Body of pancreas (tissue), 4 donors: ENCODE data around the gene DNPEP. TPM values are rescaled to one million over a fixed set of nuclear protein-coding genes. Genes with fewer than 3 reads are reported as not detected.

Source experiments
- ATAC-seq: fragments of 150-250 bp; one replicate; pipeline ENCODE4 v1.9.1; 2016
- DNase-seq, 4 donors: peaks; one replicate each; pipeline ENCODE4 v3.0.0-alpha.2; 2019
- H3K27ac ChIP-seq, 4 donors: fragments of 200-600 bp; sonication (generic); 1 replicate in 3 of 4; 2 replicates in 1 of 4; pipeline versions ENCODE4 v1.5.1 to v1.6.1; 2016 to 2019; ENCODE audit warnings: mild to moderate bottlenecking in 1 of 4, mixed read lengths in 1 of 4, moderate library complexity in 1 of 4
- H3K27me3 ChIP-seq, 2 donors: fragments of 200-600 bp; sonication (generic); one replicate each; pipeline ENCODE4 v1.6.0; 2016; ENCODE audit warnings: mild to moderate bottlenecking in 1 of 2
- H3K36me3 ChIP-seq, 2 donors: fragments of 200-600 bp; sonication (generic); replicated peaks in 1 of 2; 2 replicates each; pipeline ENCODE4 v1.5.1; 2016; ENCODE audit warnings: low read depth in 2 of 2; ENCODE audit not compliant: insufficient read depth in 1 of 2
- H3K4me1 ChIP-seq: fragments of 200-600 bp; sonication (generic); one replicate; pipeline ENCODE4 v1.6.0; 2016
- H3K4me3 ChIP-seq, 2 donors: fragments of 200-600 bp; sonication (generic); 1 replicate in 1 of 2; 2 replicates in 1 of 2; pipeline ENCODE4 v1.5.1; 2016 to 2019
- H3K9me3 ChIP-seq, 3 donors: fragments of 200-600 bp; sonication (generic); 1 replicate in 2 of 3; 2 replicates in 1 of 3; pipeline ENCODE4 v1.5.1; 2016
- POLR2A ChIP-seq, 3 donors: fragments of 450-650 bp; IDR thresholded peaks; one replicate each; pipeline ENCODE4 v1.6.1; 2016; ENCODE audit warnings: antibody characterized with exemption in 3 of 3, mild to moderate bottlenecking in 2 of 3
- WGBS, 2 donors: methylation state at CpG; one replicate each; pipeline ENCODE4 v1.1.5; 2017; 5-methylcytosine and 5-hydroxymethylcytosine counted together
- intact Hi-C: fragments of 100-400 bp; cut with DNase I; formaldehyde crosslinking; loops from one replicate; pipeline ENCODE4 v1.15.1; 2023
- total RNA-seq, 2 donors: library from RNA; depleted of rRNA; stranded (reverse); fragments of >200 nt; gene quantifications; one replicate each; pipeline ENCODE4 v1.1.0, GENCODE V29; 2016
- TF ChIP-seq, protein P1 (sequence below), 7 experiments: fragments of 450-650 bp in 4 of 7; fragments of 200-600 bp in 3 of 7; sonication (generic) in 3 of 7; IDR thresholded peaks; one replicate each; pipeline ENCODE4 v1.5.1; 2016 to 2019; ENCODE audit warnings: antibody characterized with exemption in 7 of 7

DNPEP gene
- total RNA-seq, 2 donors from 2014 or later = 18.4 to 24.7 TPM

DNA sequence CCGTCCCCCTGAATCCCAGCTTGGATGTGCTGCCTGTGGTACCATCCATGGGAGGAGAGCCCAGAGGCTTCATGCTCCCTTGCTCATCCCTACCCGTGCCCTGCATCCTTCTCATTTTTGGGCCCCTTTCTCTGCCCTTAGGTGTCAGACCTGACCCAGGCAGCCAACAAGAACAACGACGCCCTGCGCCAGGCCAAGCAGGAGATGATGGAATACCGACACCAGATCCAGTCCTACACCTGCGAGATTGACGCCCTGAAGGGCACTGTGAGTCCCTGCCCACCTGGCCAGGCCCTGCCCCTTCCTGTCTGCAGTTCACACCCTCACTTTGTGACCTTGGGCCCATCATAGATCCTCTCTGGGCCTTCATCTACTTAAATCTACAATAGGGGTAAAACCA lies 33.0 kb upstream of the DNPEP start:
- H3K27ac ChIP-seq = no peak overlapping the region
- peaks cover 0 to 12% of the 10 kb centered on the region in 2 donors for H3K27me3 ChIP-seq
- TF ChIP-seq POLR2A (IDR thresholded peaks at IDR 0.05) = no peak
- TF ChIP-seq, protein P1, sequence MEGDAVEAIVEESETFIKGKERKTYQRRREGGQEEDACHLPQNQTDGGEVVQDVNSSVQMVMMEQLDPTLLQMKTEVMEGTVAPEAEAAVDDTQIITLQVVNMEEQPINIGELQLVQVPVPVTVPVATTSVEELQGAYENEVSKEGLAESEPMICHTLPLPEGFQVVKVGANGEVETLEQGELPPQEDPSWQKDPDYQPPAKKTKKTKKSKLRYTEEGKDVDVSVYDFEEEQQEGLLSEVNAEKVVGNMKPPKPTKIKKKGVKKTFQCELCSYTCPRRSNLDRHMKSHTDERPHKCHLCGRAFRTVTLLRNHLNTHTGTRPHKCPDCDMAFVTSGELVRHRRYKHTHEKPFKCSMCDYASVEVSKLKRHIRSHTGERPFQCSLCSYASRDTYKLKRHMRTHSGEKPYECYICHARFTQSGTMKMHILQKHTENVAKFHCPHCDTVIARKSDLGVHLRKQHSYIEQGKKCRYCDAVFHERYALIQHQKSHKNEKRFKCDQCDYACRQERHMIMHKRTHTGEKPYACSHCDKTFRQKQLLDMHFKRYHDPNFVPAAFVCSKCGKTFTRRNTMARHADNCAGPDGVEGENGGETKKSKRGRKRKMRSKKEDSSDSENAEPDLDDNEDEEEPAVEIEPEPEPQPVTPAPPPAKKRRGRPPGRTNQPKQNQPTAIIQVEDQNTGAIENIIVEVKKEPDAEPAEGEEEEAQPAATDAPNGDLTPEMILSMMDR (IDR thresholded peaks at IDR 0.05) = no peak
- intact Hi-C loops = no loop called here
- 63 to 85% methylated on average over 8 of the region's 8 CpGs for WGBS, 2 donors
- no peaks in the 10 kb centered on the region for H3K9me3 ChIP-seq
- H3K36me3 ChIP-seq = no peaks in the 10 kb centered on the region
- H3K4me1 ChIP-seq = peaks cover 10% of the 10 kb centered on the region
- ATAC-seq = no peak
- no peak for DNase-seq
- H3K4me3 ChIP-seq = no peak overlapping the region

DNA sequence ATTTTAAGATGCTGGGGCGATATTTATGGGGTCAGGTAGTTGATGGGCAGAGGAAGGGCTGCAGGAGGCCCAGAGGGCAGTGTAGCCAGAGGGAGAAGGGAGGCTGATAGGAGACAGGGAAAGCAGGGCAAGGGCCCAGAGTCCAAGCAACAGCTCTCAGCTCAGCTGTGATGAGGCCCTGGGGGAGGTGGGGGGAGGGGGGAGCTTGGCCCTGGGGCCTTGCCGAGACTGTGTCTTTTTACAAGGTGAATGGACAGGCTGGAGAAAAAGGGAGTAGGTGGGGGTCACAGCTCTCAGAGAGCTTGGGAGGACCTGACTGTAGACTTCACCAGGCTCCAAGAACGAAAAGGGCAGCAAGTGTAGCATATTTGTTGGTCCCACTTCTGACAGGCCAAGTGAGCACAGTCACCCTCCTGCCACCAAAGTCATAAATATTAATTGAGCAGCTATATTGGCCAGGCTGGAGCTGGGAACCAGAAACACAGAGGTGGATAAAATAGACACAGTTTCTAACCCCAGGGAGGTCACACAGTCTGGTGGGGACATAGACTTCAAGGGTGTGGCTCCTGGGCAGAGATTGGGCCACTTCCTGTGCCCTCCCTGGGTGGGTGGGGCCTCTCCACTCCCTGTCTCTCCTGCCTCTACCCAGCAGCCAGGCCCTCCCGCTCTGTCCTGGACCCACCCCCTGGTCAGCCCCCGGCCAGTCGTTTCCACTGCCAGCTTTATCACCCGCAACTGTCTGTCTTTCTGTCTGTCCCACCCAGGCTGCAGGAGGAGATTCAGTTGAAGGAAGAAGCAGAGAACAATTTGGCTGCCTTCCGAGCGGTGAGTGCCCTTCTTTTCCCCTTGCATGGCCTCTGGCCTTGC lies 31.9 kb upstream of the DNPEP start:
- H3K27ac ChIP-seq = no peak overlapping the region
- intact Hi-C loops = no loop called here
- peaks cover 0 to 12% of the 10 kb centered on the region in 2 donors for H3K27me3 ChIP-seq
- no peaks in the 10 kb centered on the region for H3K9me3 ChIP-seq
- 70 to 89% methylated on average over 8 to 9 of the region's 9 CpGs for WGBS, 2 donors
- no peaks in the 10 kb centered on the region for H3K36me3 ChIP-seq
- DNase-seq (no peak), ATAC-seq (no peak)
- no peak overlapping the region for H3K4me3 ChIP-seq
- peaks cover 10% of the 10 kb centered on the region for H3K4me1 ChIP-seq
- TF ChIP-seq POLR2A (IDR thresholded peaks at IDR 0.05) = no peak
- TF ChIP-seq, protein P1 (IDR thresholded peaks at IDR 0.05) = no peak

DNA sequence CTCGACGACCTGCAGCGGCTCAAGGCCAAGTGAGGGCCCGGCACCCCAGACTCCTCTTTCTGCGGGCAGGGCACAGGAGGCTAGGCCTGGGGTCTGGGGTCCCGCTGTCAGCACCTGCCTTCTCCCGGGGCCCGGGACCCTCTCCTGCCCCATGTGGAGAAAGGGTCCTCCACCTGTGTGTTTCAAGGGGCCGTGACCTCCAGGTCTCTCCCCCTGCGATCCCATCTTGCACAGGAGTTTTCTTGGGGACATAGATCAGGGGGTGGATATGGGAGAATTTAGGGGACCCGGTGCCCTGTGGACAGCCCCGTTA lies 31.3 kb upstream of the DNPEP start:
- intact Hi-C loops = no loop called here
- no peak for DNase-seq

DNA sequence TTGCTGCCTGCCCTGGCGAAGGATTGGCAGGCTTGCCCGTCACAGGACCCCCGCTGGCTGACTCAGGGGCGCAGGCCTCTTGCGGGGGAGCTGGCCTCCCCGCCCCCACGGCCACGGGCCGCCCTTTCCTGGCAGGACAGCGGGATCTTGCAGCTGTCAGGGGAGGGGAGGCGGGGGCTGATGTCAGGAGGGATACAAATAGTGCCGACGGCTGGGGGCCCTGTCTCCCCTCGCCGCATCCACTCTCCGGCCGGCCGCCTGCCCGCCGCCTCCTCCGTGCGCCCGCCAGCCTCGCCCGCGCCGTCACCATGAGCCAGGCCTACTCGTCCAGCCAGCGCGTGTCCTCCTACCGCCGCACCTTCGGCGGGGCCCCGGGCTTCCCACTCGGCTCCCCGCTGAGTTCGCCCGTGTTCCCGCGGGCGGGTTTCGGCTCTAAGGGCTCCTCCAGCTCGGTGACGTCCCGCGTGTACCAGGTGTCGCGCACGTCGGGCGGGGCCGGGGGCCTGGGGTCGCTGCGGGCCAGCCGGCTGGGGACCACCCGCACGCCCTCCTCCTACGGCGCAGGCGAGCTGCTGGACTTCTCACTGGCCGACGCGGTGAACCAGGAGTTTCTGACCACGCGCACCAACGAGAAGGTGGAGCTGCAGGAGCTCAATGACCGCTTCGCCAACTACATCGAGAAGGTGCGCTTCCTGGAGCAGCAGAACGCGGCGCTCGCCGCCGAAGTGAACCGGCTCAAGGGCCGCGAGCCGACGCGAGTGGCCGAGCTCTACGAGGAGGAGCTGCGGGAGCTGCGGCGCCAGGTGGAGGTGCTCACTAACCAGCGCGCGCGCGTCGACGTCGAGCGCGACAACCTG lies 30.7 kb upstream of the DNPEP start, which contains the start of gene DES:
DES (plus strand) TSS at position 223 of the 857 bp plus-strand sequence; CDS start at position 309, 86 bp downstream.
- peak in 1 of 4 donors; percentile 18 for DNase-seq
- Histone ChIP-seq H3K4me1 (peaks cover 10% of the 10 kb centered on the region), H3K4me3 (no peak within 1 kb of the TSS), H3K27ac (no peak within 1 kb of the TSS), H3K27me3 (peaks cover 0 to 12% of the 10 kb centered on the region in 2 donors), H3K9me3 (no peaks in the 10 kb centered on the region), H3K36me3 (no peaks in the 10 kb centered on the region)
- intact Hi-C loops = no loop called here
- peak; percentile 15 for ATAC-seq
- 10% methylated on average over 92 of the region's 98 CpGs; no CpG with 5 or more reads in 1 of the 2 donors for WGBS, 2 donors
- TF ChIP-seq, protein P1 (IDR thresholded peaks at IDR 0.05) = no peak
- no peak for TF ChIP-seq POLR2A (IDR thresholded peaks at IDR 0.05)

More for the DNA sequence above, 31.3 kb upstream of the DNPEP start:
- WGBS, 2 donors = 49 to 51% methylated on average over 5 to 9 of the region's 12 CpGs
- no peak for ATAC-seq
- Histone ChIP-seq H3K9me3 (no peaks in the 10 kb centered on the region), H3K27ac (no peak overlapping the region), H3K4me1 (peaks cover 10% of the 10 kb centered on the region), H3K36me3 (no peaks in the 10 kb centered on the region), H3K4me3 (no peak overlapping the region), H3K27me3 (peaks cover 0 to 12% of the 10 kb centered on the region in 2 donors)
- no peak for TF ChIP-seq POLR2A (IDR thresholded peaks at IDR 0.05)
- TF ChIP-seq, protein P1 (IDR thresholded peaks at IDR 0.05) = no peak
